NCI-H1436 treated with DMSO at 0.1 percent for 48 hours (cell line): ENCODE measurements around the gene PRSS2.

ENCODE experiments used
- DNase-seq: peaks from one replicate; lab custom pipeline; 2025; lab: John Stamatoyannopoulos, UW

Gene PRSS2

DNA sequence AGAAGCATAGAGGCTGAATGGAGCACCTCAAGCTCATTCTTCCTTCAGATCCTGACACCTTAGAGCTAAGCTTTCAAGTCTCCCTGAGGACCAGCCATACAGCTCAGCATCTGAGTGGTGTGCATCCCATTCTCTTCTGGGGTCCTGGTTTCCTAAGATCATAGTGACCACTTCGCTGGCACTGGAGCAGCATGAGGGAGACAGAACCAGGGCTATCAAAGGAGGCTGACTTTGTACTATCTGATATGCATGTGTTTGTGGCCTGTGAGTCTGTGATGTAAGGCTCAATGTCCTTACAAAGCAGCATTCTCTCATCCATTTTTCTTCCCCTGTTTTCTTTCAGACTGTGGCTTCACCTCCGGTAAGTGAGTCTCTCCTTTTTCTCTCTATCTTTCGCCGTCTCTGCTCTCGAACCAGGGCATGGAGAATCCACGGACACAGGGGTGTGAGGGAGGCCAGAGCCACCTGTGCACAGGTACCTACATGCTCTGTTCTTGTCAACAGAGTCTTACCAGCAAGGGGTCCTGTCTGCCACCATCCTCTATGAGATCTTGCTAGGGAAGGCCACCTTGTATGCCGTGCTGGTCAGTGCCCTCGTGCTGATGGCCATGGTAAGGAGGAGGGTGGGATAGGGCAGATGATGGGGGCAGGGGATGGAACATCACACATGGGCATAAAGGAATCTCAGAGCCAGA lies 31.0 kb downstream of the PRSS2 start:
- DNase-seq: no peak

DNA sequence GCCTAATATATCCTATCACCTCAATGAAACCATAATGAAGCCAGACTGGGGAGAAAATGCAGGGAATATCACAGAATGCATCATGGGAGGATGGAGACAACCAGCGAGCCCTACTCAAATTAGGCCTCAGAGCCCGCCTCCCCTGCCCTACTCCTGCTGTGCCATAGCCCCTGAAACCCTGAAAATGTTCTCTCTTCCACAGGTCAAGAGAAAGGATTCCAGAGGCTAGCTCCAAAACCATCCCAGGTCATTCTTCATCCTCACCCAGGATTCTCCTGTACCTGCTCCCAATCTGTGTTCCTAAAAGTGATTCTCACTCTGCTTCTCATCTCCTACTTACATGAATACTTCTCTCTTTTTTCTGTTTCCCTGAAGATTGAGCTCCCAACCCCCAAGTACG lies 31.5 kb downstream of the PRSS2 start:
- DNase-seq: no peak

DNA sequence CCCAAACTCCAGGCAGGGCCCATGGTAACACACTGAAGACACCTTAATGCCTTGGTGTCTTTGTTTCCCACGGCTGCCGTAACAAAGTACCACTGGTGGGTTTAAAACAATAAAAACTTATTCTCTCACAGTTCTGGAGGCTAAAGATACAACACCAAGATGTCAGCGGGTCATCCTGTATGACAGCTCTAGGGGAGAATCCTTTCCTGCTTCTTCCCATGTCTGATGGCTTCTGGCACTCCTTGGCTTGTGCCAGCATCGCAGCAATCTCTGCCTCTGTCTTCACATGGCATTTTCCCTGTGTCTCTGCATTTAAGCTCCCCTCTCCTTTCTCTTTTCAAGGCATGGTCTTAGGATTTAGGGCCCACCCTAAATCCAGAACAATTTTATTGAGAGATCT lies 33.1 kb downstream of the PRSS2 start:
- DNase-seq: no peak

DNA sequence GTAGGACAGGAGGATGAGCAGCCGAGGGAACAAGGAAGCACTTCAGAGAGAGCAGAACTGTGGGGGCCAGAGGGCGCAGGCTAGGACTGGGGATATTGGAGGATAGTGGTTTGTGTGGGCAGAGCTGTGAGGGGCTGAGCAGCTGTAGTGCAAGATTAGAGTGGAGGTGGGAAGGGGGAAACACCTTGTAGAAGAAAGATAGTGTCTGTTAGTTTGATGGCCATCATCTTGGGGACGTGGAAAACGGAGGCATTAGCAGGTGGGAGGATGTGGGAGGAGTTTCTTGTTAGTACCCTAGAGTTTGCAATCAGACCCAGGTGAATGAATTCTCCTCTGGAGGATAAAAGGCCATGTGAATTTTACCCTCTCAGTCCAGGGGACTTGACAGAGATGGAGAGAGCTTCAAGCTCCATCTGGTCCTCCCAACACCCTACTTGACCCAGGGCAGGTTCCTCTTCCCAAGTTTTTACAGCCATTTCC lies 34.0 kb downstream of the PRSS2 start:
- no peak for DNase-seq

DNA sequence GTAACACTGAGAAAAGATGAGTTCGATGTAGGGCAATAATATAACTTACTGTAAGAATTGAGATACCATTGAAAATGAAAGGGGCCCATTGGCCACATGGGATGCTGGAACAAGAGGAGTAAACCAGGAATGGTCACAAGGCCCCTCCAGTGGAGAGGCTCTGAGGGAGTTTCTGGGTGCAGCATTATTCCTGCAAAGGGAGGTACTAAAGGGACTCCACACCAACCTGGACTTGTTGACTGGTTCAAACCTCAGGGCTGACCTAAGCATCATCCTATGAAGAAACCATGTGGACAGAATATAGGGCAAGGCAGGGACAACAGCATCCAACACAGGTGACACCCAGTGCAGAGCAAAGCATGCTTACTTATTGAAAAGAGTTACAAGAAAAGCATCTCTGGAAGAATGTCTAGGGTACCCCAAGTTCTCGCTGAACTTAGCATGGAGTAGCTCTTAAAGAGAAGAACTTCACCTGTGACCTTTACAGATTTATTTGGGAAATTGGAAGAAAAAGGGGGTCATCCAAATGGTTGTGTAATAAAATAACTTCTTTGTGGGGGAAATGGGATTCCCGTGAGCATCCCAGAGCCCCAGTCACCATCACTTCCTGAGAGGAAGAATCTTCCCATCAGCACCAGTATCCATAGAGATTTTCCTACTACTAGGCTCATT lies 34.7 kb downstream of the PRSS2 start:
- DNase-seq: no peak

DNA sequence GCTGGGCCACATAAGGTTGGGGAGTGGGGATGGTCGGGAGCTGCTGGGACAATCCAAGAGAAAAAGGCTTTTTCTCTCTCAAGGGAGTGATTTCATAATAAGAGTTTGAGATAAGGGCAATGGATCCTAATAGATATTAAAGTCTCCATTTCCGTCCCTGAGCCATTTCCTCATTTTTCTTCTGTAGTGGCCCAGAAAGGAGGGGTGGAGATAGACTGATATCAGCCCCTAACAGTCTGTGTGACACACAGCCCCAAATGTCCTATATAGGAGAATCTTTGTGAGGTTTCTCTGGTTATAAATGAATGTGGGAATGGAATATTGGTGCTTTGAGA lies 35.2 kb downstream of the PRSS2 start:
- DNase-seq: no peak

DNA sequence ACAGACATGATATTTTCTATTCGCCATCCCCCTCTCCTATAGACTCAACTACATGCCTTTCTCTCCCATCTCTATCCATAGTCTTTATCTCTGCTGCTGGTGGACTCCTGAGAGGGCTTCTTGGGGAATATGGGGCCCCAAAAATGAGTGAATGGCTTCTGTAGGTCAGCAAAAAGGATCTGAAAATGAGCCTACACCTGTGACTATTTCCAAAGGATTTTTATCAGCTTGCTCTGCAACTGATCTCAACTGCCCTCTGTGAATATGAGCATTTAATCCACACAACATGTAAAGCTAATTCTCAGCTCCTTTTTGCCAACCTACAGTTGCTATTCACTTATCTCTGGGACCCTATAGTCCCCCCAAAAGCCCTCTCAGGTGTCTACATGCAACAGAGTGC lies 36.2 kb downstream of the PRSS2 start:
- no peak for DNase-seq

DNA sequence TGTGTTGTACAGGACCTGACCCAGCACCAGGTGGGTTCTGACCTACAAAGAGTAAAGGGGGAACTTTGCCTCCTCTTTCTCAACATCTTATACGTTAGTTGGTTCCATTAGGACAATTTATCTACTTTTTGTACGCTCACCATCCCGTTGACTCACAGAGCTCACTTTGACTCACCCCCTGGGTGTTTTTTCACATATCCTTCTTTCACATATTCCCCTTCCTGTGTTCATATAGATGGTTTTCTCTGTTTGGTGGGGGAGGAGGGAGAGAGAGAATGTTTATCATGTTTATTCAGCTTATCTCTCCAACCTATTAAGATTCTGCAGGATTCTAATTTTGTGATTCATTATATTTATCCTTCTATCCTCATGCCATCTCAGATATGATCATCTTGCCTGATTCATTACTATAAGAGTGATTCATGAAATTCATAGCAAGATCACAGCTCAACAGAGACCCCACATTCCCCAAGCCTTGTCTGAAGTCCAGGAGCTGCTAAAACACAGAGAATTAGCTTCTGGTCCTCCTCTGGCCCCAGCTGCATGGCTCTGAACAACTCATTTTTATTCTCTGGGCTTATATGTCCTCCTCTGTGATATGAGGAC lies 37.2 kb downstream of the PRSS2 start:
- no peak for DNase-seq

DNA sequence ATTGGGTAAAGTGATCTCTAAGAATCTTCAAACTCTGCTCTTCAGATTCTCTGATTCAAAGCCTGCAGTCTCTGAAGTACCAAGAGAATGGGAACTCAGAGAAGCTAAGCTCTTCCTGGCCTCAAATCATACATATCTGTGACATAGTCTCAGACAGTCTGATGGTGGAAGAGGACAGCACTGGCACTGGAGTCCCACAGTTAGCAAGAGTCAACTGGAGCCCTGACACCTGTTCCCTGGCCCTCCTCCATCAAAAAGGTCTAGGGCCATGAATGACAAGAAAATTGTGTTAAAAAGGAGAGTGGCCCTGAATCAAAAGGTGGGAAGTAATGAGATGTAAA lies 37.7 kb downstream of the PRSS2 start:
- no peak for DNase-seq

DNA sequence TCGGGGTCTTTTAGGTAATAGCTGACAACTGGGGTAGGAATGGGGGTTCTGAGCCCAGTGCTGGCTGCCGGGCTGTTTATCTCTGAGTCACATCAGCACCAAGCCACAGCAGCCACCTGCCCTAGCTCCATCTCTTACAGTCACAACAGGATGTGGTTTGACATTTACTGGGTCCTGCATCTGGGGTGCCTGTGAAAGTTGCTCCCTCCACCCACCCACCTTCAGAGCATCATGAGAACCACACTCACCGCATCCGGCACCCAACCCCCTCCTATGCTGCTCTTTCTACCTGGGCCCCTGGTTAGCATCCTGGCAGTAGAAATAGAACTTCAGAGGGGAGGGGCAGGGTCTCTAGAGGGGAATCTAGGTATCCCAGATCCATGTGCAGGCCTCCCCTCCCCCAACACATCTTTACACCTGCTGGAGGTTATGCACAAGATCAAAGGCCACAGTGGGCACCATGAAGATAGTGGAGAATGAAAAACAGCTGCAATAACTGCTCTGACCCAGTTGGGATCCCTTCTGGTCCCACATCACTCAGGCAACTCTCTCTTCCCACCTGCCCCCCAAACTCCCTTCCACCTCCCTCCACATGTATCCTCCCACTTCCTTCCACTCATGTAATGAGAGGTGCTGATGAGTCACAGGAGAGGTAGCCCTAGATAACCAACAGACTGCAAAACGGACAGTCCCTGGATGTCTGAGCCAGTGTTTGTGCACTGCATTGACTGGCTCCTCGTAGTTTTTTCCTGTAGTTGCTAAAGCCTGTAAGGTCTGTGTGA lies 38.2 kb downstream of the PRSS2 start:
- no peak for DNase-seq

DNA sequence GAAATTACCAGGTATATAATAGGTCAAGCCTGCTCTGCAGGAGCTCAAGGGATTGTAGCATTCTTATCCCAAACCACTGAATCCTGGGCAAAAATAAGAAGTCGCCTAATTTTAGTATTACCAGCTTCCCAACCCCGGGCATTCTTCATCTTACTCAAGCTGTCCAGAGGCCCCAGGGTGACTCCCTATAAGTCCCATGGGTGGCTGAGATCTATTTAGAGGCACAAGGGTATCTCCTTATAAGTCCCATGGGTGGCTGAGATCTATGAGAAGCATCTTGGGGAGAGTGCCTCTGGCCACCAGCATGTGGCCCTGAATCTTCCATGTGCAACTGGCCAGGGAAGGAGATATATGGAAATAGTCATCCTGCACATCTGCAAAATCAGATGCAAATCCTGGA lies 38.9 kb downstream of the PRSS2 start:
- DNase-seq: no peak

DNA sequence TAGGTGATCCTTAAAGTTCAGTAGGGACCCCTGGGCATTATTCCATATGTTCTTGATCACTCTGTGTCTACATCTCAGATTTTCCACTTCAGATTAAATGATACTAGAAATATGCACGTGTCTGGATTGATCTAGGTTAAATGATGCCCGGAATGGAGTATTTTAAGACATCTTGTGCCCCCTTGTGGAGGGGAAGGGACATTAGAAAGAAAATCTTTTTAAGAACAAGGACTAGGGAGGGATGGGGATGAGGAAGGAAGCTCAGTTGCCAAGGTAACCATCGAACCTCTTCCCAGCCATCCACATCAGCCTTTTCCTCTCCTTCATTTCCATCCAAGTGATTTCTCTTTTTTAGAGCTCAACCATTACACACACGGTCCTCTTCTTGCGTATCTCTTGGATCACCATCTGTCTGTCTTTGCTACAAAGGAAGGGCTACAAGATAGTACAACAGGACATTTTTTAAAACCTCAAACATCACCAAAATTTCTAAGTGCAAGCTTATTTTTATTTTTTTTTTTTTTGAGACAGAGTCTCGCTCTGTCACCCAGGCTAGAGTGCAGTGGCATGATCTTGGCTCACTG lies 40.5 kb downstream of the PRSS2 start:
- no peak for DNase-seq

DNA sequence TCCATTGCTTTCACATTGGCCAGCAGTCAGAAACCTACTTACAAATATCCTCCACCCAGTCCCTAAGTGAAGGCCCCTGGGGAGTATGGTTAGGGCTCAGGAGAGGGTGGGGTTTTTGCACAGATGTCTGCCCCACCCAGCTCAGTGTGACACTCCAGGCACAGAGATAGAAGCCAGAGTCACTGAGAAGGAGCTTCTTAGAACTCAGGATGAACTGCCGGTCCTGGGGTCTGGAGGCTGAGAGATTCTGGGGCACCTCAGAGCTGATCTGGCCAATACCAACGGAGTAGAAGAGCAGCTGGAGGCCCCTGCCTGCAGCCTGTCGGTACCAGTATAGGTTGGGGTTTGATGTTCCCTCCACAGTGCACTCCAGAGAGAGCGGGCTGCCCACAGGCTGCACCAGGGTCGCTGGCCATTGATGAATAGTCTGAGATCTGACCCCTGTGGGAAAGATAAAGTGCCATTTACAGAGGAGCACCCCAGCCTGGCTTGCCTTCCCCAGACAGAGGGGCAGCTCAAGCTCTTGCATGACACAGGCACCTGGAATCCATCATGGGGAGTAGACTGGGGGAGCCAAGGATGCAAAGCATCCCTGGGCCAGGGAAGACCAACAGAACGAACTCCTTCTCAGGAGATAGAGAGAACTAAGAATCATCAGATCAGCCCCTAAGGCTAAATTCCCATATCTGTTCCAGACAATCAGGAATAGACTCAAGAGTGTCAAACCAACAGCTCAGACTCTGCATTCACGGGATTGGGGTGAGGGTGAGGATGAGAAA lies 41.9 kb downstream of the PRSS2 start:
- DNase-seq: no peak

DNA sequence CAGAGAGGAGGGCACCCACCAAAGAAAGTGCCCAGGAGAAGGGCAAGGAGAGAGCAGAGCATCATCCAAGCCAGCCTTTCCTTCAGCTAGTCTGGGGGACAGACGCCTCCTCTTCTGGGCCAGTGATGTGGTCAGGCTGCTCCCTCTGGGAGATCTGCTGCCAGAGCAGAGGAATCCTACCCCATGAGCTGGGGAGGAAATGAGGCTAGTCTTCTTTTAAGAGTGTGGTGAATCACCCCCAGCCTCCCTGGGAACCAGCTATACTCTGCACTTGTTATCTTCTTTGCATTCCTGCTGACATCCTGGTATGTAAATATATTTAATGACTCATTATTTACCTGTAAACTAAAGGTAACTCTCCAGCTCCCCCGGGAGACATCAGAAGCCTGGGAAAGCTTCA lies 42.5 kb downstream of the PRSS2 start:
- no peak for DNase-seq

DNA sequence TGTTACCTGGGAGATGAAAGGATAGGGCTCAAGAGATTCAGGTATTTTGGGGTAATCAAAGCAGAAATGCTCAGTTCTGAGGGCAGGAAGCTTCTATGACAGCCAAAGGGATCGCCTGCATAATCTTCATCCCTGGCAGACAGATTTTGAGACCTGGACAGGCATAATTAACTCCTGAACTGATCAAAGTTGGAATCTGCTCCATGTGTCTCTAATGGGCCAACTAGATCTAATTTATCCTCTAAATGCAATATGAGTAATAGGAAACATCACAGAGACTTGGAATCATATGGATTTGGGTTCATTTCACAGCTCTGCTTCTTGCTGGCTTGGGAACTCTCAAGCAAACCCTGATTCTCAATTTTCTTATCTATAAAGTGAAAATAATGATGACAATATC lies 42.9 kb downstream of the PRSS2 start:
- DNase-seq: no peak

DNA sequence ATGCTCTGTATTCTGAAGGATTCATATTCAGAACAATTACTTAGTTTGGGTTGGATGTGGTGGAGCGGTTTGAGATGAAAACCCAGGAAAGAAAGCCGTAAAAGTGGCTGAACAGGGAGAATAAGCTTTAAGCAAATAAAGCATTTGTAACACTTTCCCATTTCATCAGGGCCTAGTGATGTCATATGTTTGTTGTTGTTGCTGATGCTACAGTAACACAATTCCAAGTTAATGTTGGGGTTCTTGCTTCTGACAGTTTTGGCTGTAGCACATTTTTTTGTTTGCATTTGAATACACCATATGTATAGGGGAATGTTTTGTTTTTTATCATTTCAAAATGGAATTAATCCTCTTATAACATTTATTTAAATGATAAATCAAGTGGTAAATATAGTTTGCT lies 43.7 kb downstream of the PRSS2 start:
- DNase-seq: no peak

DNA sequence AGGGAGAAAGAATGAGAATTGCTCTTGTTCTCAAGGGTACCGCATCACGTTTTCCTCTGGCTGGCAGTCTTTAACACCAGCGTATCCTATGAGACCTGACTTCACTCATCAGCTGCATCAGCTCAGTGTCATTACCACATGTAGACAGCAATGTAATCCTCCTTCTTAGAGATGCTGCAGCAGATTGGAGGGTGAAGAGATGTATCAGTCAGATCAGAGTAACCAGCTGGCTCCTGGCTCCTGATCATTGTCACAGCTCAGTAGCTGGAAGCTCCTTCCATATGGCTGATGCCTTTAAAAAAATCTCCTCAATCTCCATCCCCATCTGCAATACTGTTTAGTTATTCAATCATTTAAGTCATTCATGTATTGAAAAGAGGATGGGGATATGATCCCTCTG lies 44.4 kb downstream of the PRSS2 start:
- no peak for DNase-seq

DNA sequence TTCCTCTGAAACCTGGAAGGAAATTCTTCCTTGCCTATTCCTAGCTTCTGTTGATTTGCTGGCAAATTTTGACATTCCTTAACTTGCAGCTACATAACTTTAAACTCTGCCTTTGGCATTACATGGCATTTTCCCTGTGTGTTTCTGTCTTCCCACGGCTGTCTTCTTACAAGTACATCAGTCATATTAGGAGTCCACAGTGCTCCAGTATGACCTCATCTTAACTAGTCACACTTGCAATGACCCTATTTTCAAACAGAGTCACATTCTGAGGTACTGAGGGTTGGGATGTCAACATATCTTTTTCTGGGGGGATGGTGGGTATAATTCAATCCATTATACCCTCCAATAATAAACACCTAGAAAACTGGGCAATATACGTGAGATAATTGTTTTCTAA lies 46.7 kb downstream of the PRSS2 start:
- no peak for DNase-seq

DNA sequence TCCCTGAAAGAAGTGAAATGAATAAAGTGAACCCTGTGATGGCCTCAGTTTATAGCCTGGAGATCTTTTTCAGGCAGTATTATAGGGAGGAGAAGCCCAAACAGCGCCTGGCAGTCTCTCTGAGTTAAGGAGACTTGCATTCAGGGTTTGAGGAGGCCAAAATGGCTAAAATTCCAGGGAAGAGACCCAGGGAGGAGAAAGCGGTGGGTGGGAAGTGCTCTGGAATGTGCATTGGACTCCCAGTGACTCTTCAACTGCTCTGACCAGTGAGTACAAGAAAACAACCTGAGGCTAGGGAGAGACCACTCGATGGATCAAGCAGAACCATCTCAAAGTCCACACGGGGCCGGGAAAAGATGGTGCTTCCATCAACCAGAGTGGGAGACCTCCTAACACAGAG lies 48.8 kb downstream of the PRSS2 start:
- DNase-seq: no peak

DNA sequence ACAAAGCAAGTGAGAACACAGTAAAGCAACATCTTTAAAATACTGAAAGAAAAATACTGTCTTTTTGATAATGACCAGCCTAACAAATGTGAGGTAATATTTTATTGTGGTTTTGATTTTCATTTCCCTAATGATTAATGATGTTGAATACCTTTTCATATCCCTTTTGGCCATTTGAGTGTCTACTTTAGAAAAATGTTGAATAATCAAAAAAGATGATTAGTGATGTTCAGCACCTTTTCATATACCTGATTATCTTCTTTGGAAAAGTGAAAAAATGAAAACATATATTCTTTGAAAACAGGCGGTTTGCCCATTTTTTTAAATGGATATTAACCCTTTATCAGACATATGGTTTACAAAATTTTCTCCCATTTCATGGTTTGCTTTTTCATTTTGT lies 51.9 kb downstream of the PRSS2 start:
- DNase-seq: no peak
